Measurements from ENCODE around the gene TMEM200B.

DNA sequence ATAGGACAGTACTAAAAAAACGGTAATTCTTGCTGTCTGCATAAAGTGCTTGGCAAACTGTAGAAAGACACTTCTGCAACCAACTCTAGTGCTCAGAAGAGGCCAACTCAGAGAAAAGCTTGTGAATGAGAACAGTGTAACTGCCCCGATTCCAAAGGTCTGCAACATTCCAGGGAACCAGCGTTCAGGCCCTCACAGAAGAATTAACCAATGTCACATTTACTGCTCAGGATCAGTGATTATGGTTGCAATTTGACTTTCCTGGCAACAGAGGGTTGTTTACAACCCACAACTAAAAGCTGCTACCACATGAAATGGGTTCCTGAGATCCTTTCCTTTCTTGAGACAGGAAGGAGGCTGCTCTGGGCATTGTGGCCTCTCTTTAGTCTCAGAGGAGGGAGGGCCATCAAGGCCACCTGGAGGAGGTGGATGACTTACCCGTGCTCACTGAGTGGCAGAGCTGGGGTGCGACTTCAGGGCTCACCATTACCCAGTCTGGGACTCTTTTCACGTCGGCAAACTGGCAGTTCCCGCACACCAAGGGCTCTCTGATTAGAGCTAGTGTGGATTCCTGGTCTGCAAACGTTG lies 42.7 kb upstream of the TMEM200B start:
- no peak for TF ChIP-seq CTCF (IDR thresholded peaks at IDR 0.05 in 2 of 3, conservative IDR thresholded peaks at IDR 0.05 in 1 of 3; ENCODE audit: borderline replicate concordance in 1 of 3, insufficient read depth in 1 of 3, low read depth in 2 of 3, low read length in 2 of 3)
- no peak for TF ChIP-seq JUND (IDR thresholded peaks at IDR 0.05)
- no peak for TF ChIP-seq CEBPB (IDR thresholded peaks at IDR 0.05; ENCODE audit: low read depth)
- TF ChIP-seq POLR2A (IDR thresholded peaks at IDR 0.05; ENCODE audit: borderline replicate concordance, extremely low read depth, insufficient read depth, insufficient read length) = no peak
- TF ChIP-seq SRF (IDR thresholded peaks at IDR 0.05; ENCODE audit: low read depth) = no peak
- no peak for TF ChIP-seq FOSL1 (IDR thresholded peaks at IDR 0.05; ENCODE audit: low read depth)
- TF ChIP-seq SP1 (IDR thresholded peaks at IDR 0.05; ENCODE audit: low read depth) = no peak
- no peak for TF ChIP-seq ZFX (IDR thresholded peaks at IDR 0.05)
- TF ChIP-seq EZH2 (IDR thresholded peaks at IDR 0.05) = no peak
- TF ChIP-seq, protein P1, sequence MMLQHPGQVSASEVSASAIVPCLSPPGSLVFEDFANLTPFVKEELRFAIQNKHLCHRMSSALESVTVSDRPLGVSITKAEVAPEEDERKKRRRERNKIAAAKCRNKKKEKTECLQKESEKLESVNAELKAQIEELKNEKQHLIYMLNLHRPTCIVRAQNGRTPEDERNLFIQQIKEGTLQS (IDR thresholded peaks at IDR 0.05) = no peak
- TF ChIP-seq EGR1 (IDR thresholded peaks at IDR 0.05; ENCODE audit: low read depth) = no peak
- TF ChIP-seq, protein P2, sequence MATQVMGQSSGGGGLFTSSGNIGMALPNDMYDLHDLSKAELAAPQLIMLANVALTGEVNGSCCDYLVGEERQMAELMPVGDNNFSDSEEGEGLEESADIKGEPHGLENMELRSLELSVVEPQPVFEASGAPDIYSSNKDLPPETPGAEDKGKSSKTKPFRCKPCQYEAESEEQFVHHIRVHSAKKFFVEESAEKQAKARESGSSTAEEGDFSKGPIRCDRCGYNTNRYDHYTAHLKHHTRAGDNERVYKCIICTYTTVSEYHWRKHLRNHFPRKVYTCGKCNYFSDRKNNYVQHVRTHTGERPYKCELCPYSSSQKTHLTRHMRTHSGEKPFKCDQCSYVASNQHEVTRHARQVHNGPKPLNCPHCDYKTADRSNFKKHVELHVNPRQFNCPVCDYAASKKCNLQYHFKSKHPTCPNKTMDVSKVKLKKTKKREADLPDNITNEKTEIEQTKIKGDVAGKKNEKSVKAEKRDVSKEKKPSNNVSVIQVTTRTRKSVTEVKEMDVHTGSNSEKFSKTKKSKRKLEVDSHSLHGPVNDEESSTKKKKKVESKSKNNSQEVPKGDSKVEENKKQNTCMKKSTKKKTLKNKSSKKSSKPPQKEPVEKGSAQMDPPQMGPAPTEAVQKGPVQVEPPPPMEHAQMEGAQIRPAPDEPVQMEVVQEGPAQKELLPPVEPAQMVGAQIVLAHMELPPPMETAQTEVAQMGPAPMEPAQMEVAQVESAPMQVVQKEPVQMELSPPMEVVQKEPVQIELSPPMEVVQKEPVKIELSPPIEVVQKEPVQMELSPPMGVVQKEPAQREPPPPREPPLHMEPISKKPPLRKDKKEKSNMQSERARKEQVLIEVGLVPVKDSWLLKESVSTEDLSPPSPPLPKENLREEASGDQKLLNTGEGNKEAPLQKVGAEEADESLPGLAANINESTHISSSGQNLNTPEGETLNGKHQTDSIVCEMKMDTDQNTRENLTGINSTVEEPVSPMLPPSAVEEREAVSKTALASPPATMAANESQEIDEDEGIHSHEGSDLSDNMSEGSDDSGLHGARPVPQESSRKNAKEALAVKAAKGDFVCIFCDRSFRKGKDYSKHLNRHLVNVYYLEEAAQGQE (IDR thresholded peaks at IDR 0.05; ENCODE audit: low read depth) = no peak
- no peak for TF ChIP-seq EZH2phosphoT487 (IDR thresholded peaks at IDR 0.05; ENCODE audit: borderline replicate concordance)
- no peak for TF ChIP-seq POLR2AphosphoS5 (IDR thresholded peaks at IDR 0.05; ENCODE audit: low read depth, low read length)

All from HCT116 (cell line).